ENCODE data around the gene MFSD12. TPM values are rescaled to one million over a fixed set of nuclear protein-coding genes. Genes with fewer than 3 reads are reported as not detected.

MFSD12 gene
- total and polyA plus RNA-seq, 2 donors (not counting 3 experiments of a cell fraction or from before 2014, with no cell fraction given): 51.7 to 78.9 TPM

GRCh38 chr19:3605770-3606169 lies 48.4 kb upstream of the MFSD12 start:
- peaks cover 23% of the 10 kb centered on the region for H3K4me1 ChIP-seq (ENCODE audit: control insufficient read depth, extremely low read depth, insufficient read depth, low read length)
- no peak for DNase-seq (ENCODE audit: low read depth, low spot score)
- no peaks in the 10 kb centered on the region for H4K20me1 ChIP-seq (replicated peaks; ENCODE audit: control insufficient read depth, extremely low read depth, insufficient read depth, low read length)
- H3K27me3 ChIP-seq (ENCODE audit: control insufficient read depth in 2 of 2, insufficient read depth in 2 of 2, low read length in 2 of 2): no peaks in the 10 kb centered on the region
- TF ChIP-seq GATA2 (IDR thresholded peaks at IDR 0.05; ENCODE audit: insufficient read depth, insufficient read length, low read depth, low read length) (no peak), POLR2AphosphoS5 (IDR thresholded peaks at IDR 0.05; ENCODE audit: insufficient read depth, low read depth, low read length) (no peak), JUN (IDR thresholded peaks at IDR 0.05; ENCODE audit: borderline replicate concordance, insufficient read depth, insufficient read length, low read depth) (no peak), POLR2A (IDR thresholded peaks at IDR 0.05; ENCODE audit: low read depth, low read length) (no peak), MAX (IDR thresholded peaks at IDR 0.05; ENCODE audit: insufficient read depth, insufficient read length) (no peak), MYC (IDR thresholded peaks at IDR 0.05; ENCODE audit: low read depth, low read length) (no peak), EZH2 (IDR thresholded peaks at IDR 0.05; ENCODE audit: borderline replicate concordance, low read depth, low read length, severe bottlenecking) (no peak), FOS (IDR thresholded peaks at IDR 0.05; ENCODE audit: borderline replicate concordance, insufficient read depth, low read length) (no peak), CTCF (IDR thresholded peaks at IDR 0.05; ENCODE audit: extremely low read depth in 1 of 2, insufficient read depth in 1 of 2, low read depth in 1 of 2, low read length in 2 of 2) (no peak)
- no peaks in the 10 kb centered on the region for H3K9me3 ChIP-seq (replicated peaks; ENCODE audit: control insufficient read depth, insufficient read depth, low read length)
- CTCF ChIA-PET: no interaction called here
- H3K79me2 ChIP-seq (ENCODE audit: control insufficient read depth, insufficient read depth, low read length): no peaks in the 10 kb centered on the region
- H3K9ac ChIP-seq (replicated peaks; ENCODE audit: extremely low read depth, insufficient read depth, low read length): no peak overlapping the region
- dilution Hi-C loops (cut with MboI; ENCODE audit: extremely low pct_ligation_motif_present, low sequenced_read_pairs): no loop called here
- H2AFZ ChIP-seq (ENCODE audit: low read depth, low read length): no peak overlapping the region
- H3K9me1 ChIP-seq (replicated peaks; ENCODE audit: control insufficient read depth, extremely low read depth, insufficient read depth, low read length): no peaks in the 10 kb centered on the region
- H3K27ac ChIP-seq (ENCODE audit: insufficient read depth, low read depth, low read length): no peak overlapping the region
- intact Hi-C loops (cut with micrococcal nuclease): loop anchor here (2.0 to 5.0 kb wide), 2 partner anchors 21 to 33 kb away; partner anchors contain the start of genes GIPC3 and HMG20B
- POLR2A ChIA-PET: no interaction called here
- no peak overlapping the region for H3K4me3 ChIP-seq (replicated peaks in 1 of 3; ENCODE audit: insufficient read depth in 1 of 3, low read depth in 1 of 3, low read length in 3 of 3)
- no peaks in the 10 kb centered on the region for H3K36me3 ChIP-seq (ENCODE audit: control insufficient read depth in 2 of 2, extremely low read depth in 1 of 2, insufficient read depth in 2 of 2, low read length in 2 of 2)
- FAIRE-seq: no peak
- no TSS peak for BruUV-seq (replicated peaks)
- H3K4me2 ChIP-seq (ENCODE audit: insufficient read depth, low read length): peak overlapping the region; percentile 53

All from endothelial cell of umbilical vein (primary cell).